ENCODE measurements around the gene PSMD6. TPM values are rescaled to one million over a fixed set of nuclear protein-coding genes. Genes with fewer than 3 reads are reported as not detected.
A peak's percentile ranks its signal among the peaks of the same experiment; 100 is the strongest.

PSMD6 gene
- total RNA-seq, 2 donors from 2014 or later: 50.3 to 75.8 TPM

GRCh38 chr3:63972196-63972595, 51.1 kb downstream of the PSMD6 start:
- no peaks in the 10 kb centered on the region for H3K27me3 ChIP-seq
- H3K36me3 ChIP-seq: no peaks in the 10 kb centered on the region
- DNase-seq: no peak
- no peak overlapping the region for H3K9ac ChIP-seq (ENCODE audit: low read depth in 2 of 2, low read length in 2 of 2)
- intact Hi-C loops (cut with DNase I): no loop called here
- H3K27ac ChIP-seq: no peak overlapping the region
- H3K9me3 ChIP-seq: no peaks in the 10 kb centered on the region
- H3K4me1 ChIP-seq: peaks cover 14% of the 10 kb centered on the region
- no peak overlapping the region for H3K4me3 ChIP-seq
- no peak for TF ChIP-seq CTCF (IDR thresholded peaks at IDR 0.05)

GRCh38 chr3:63970631-63971475, 52.4 kb downstream of the PSMD6 start:
- Histone ChIP-seq H3K4me1 (peaks cover 21% of the 10 kb centered on the region), H3K36me3 (no peaks in the 10 kb centered on the region), H3K4me3 (no peak overlapping the region), H3K9ac (ENCODE audit: low read depth in 2 of 2, low read length in 2 of 2) (no peak overlapping the region), H3K27ac (peak overlapping the region; percentile 23), H3K27me3 (no peaks in the 10 kb centered on the region), H3K9me3 (no peaks in the 10 kb centered on the region)
- peak; percentile 28 for DNase-seq
- TF ChIP-seq CTCF (IDR thresholded peaks at IDR 0.05): no peak
- intact Hi-C loops (cut with DNase I): no loop called here

GRCh38 chr3:63969876-63970275, 53.4 kb downstream of the PSMD6 start:
- no peak for DNase-seq
- no peak overlapping the region for H3K4me3 ChIP-seq
- H3K27ac ChIP-seq: peak overlapping the region; percentile 88
- no peak for TF ChIP-seq CTCF (IDR thresholded peaks at IDR 0.05)
- intact Hi-C loops (cut with DNase I): no loop called here
- peak overlapping the region; percentile 1 to 37 for H3K9ac ChIP-seq (ENCODE audit: low read depth in 2 of 2, low read length in 2 of 2)
- no peaks in the 10 kb centered on the region for H3K27me3 ChIP-seq
- peaks cover 21% of the 10 kb centered on the region for H3K4me1 ChIP-seq
- no peaks in the 10 kb centered on the region for H3K9me3 ChIP-seq
- no peaks in the 10 kb centered on the region for H3K36me3 ChIP-seq

GRCh38 chr3:63968612-63969350, 54.5 kb downstream of the PSMD6 start:
- Histone ChIP-seq H3K36me3 (no peaks in the 10 kb centered on the region), H3K9me3 (no peaks in the 10 kb centered on the region), H3K27ac (peak overlapping the region; percentile 88), H3K27me3 (no peaks in the 10 kb centered on the region), H3K9ac (ENCODE audit: low read depth in 2 of 2, low read length in 2 of 2) (peak overlapping the region; percentile 45 to 72), H3K4me3 (peak overlapping the region; percentile 35), H3K4me1 (peaks cover 21% of the 10 kb centered on the region)
- no peak for TF ChIP-seq CTCF (IDR thresholded peaks at IDR 0.05)
- intact Hi-C loops (cut with DNase I): no loop called here
- no peak for DNase-seq

- peak overlapping the region; percentile 88 for H3K27ac ChIP-seq
- TF ChIP-seq CTCF (IDR thresholded peaks at IDR 0.05): no peak
- H3K36me3 ChIP-seq: no peaks in the 10 kb centered on the region
- peak; percentile 73 for DNase-seq
- H3K27me3 ChIP-seq: no peaks in the 10 kb centered on the region
- intact Hi-C loops (cut with DNase I): no loop called here
- peaks cover 21% of the 10 kb centered on the region for H3K4me1 ChIP-seq
- peak overlapping the region; percentile 56 to 72 for H3K9ac ChIP-seq (ENCODE audit: low read depth in 2 of 2, low read length in 2 of 2)
- H3K9me3 ChIP-seq: no peaks in the 10 kb centered on the region
- peak overlapping the region; percentile 35 for H3K4me3 ChIP-seq
These were observed 55.4 kb downstream of the PSMD6 start for GRCh38 chr3:63967675-63968611.
